ENCODE data around the gene YWHAB.

Gene YWHAB

DNA sequence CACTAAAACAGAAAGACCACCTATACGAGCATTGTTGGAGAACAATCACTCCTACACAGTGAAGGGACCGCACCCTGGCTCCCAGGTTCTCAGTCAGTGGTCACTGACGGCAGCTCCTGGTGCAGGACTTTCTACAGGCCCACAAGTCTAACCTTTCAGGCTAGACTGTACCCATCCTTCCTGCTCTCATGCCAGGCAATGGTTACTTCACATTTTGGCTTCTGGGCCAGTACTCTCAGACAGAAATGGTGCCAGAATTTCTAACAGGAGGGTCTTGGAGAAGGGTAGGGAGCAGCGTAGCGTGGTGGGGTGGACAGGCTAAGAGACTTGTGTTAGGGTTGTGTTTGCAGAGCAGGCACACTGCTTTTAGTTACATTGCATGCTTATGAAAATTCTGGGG, 62.6 kb downstream of the YWHAB start:
- DNase-seq (ENCODE audit: extremely low read depth, low read depth): no peak

DNA sequence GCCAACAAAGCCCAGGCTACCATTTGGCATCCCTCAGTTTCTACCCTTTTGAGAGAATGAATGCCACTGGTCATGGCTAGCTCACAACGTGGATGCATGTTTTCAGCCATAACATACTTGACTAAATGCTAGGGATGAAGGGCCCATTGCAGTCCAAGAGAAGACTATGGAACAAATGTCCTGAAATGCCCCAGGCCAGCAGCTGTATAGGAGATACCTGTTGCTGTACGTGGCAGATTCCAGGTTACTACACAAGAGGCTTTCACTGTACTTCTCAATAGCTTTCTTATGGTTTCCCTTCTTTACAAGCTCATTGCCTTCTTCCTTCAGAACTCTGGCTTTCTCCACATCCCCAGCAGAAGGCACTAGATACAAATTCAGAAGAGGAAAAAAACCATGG, 63.0 kb downstream of the YWHAB start:
- TF ChIP-seq, protein P1, sequence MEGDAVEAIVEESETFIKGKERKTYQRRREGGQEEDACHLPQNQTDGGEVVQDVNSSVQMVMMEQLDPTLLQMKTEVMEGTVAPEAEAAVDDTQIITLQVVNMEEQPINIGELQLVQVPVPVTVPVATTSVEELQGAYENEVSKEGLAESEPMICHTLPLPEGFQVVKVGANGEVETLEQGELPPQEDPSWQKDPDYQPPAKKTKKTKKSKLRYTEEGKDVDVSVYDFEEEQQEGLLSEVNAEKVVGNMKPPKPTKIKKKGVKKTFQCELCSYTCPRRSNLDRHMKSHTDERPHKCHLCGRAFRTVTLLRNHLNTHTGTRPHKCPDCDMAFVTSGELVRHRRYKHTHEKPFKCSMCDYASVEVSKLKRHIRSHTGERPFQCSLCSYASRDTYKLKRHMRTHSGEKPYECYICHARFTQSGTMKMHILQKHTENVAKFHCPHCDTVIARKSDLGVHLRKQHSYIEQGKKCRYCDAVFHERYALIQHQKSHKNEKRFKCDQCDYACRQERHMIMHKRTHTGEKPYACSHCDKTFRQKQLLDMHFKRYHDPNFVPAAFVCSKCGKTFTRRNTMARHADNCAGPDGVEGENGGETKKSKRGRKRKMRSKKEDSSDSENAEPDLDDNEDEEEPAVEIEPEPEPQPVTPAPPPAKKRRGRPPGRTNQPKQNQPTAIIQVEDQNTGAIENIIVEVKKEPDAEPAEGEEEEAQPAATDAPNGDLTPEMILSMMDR (IDR thresholded peaks at IDR 0.05; ENCODE audit: low read depth, low read length, missing control alignments): no peak
- no peak for DNase-seq (ENCODE audit: extremely low read depth, low read depth)
- H3K4me3 ChIP-seq (replicated peaks; ENCODE audit: low read depth, low read length): no peak overlapping the region

More for the DNA sequence above, 62.6 kb downstream of the YWHAB start:
- TF ChIP-seq, protein P1 (IDR thresholded peaks at IDR 0.05; ENCODE audit: low read depth, low read length, missing control alignments): no peak
- H3K4me3 ChIP-seq (replicated peaks; ENCODE audit: low read depth, low read length): no peak overlapping the region

DNA sequence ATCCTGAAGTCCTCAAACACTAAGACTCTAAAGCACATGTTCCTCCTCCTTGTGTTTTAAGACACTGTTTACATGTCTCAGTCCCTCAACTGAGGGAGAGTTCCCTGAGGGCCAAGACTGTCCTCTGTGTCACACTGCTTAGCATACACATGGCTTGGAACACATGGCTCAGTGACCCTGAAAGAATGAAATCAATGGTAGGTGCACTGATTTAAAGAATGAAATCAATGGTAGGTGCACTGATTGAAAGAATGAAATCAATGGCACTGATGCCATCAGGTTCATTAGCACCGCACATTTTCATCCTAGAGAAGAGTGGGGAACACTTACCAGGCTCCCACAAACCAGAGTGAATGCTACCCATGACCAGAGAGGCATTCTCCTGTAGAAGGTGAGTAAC, 64.9 kb downstream of the YWHAB start:
- DNase-seq (ENCODE audit: extremely low read depth, low read depth): no peak
- H3K4me3 ChIP-seq (replicated peaks; ENCODE audit: low read depth, low read length): no peak overlapping the region
- TF ChIP-seq, protein P1 (IDR thresholded peaks at IDR 0.05; ENCODE audit: low read depth, low read length, missing control alignments): no peak

DNA sequence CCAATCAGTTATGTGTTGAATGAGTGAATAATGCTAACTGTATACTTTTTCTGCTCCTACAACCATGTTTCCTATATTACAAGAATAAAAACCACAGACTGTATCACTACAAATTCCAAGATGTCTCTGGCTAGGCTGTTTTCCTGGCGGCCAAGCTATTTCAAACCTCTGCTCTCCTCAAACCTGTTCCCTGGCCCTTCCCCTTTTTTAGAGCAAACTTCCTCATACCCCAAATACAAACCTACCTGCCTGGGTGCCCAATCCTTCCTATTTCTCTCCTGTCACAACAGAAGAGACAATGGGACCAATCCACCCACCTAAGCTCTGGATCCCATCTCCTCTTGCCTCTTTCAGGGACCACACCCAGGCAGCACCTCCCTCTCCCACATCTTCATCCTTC, 67.2 kb downstream of the YWHAB start:
- no peak overlapping the region for H3K4me3 ChIP-seq (replicated peaks; ENCODE audit: low read depth, low read length)
- TF ChIP-seq, protein P1 (IDR thresholded peaks at IDR 0.05; ENCODE audit: low read depth, low read length, missing control alignments): no peak

DNA sequence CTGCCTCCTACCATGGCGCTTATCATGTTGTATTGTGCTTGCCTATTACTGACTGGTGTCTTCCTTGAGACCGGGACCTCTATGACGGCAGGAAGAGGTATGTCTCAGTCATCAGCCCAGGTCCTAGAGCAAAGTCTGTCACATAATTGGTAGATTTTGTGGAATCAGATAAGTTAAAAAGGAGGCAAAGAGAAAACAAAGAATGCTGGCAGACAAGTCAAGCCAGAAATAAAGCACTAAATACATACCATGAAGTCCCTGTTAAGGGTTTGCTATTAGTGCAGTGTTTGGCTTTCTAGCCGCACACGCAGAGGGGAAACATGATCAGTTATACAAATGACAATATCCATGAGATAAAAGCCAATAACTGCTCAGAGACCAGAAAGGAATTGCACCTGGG, 68.7 kb downstream of the YWHAB start:
- no peak for DNase-seq (ENCODE audit: extremely low read depth, low read depth)
- H3K4me3 ChIP-seq (replicated peaks; ENCODE audit: low read depth, low read length): no peak overlapping the region
- TF ChIP-seq, protein P1 (IDR thresholded peaks at IDR 0.05; ENCODE audit: low read depth, low read length, missing control alignments): no peak

More for the DNA sequence above, 67.2 kb downstream of the YWHAB start:
- DNase-seq (ENCODE audit: extremely low read depth, low read depth): no peak

DNA sequence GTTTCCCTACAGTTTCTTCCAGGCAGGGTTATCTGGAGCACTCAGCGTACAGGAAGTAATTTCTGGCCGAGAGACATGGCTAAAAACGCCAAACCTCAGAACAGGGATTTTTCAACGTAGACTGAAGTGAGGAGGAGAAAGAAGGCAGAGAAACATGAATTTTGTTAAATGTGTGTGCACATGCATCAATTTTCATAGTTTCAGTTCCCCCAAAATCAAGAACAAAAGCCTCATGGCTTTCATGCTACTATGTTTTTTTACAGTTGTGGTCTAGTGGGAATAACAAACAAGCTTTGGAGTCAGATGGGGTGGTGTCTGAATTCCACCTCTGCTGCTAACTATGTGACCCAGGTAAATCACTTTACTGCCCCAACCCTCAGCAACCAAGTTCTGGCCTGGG, 69.8 kb downstream of the YWHAB start:
- DNase-seq (ENCODE audit: extremely low read depth, low read depth): no peak
- TF ChIP-seq, protein P1 (IDR thresholded peaks at IDR 0.05; ENCODE audit: low read depth, low read length, missing control alignments): no peak
- H3K4me3 ChIP-seq (replicated peaks; ENCODE audit: low read depth, low read length): no peak overlapping the region

DNA sequence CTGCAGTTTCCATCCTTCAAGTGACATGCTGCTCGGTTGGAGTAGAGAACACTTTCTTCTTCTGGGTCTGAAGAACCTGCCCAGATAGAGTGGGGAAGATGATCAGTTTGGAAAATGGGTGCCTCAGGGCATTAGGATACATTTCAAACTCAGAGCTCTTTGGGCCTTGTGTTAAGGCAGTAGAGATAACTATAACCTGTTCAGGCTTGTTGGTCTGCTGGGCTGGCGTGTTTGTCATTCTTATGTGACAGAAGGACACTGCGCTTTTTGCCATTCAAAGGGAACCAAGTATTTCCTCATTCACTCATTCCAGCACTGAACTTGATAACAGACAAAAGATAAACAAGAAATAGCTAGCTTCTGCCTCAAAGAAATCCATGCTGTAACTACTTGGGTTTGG, 70.9 kb downstream of the YWHAB start:
- no peak for DNase-seq (ENCODE audit: extremely low read depth, low read depth)
- no peak overlapping the region for H3K4me3 ChIP-seq (replicated peaks; ENCODE audit: low read depth, low read length)
- TF ChIP-seq, protein P1 (IDR thresholded peaks at IDR 0.05; ENCODE audit: low read depth, low read length, missing control alignments): no peak
